HG03432 (cell line): ENCODE measurements around the gene TCN2.
A peak's percentile ranks its signal among the peaks of the same experiment; 100 is the strongest.
"Not testable (repeated sequence)": the region's sequence is repeated elsewhere in the genome, so short reads cannot be mapped to it uniquely, and the experiment has no call there.

Experiments used
- ATAC-seq: cut with Tn5 transposase; IDR thresholded peaks from one replicate; pipeline ENCODE4 v1.9.1; 2021; ENCODE audit warnings: mild to moderate bottlenecking, moderate library complexity; ENCODE audit not compliant: unreplicated experiment

The TCN2 gene

GRCh38 chr22:30643055-30643875, 36.3 kb downstream of the TCN2 start:
- ATAC-seq, result no peak

DNA sequence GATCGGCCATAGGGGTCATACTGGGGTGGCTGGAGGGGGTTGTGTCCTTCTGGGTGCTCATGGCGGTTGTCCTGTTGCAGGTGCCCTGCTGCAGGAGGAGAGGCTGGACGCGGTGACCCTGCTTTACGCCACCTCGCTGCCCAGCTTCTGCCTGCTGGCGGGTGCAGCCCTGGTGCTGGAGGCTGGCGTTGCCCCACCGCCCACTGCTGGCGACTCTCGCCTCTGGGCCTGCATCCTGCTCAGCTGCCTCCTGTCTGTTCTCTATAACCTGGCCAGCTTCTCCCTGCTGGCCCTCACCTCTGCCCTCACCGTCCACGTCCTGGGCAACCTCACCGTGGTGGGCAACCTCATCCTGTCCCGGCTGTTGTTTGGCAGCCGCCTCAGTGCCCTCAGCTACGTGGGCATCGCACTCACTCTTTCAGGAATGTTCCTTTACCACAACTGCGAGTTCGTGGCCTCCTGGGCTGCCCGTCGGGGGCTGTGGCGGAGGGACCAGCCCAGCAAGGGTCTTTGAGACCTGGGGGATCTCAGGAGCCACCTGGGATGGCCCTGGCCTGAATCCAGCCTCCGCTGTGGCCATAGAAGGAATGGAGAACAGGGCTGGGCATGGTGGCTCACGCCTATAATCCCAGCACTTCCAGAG, 39.7 kb downstream of the TCN2 start:
- ATAC-seq, result no peak

DNA sequence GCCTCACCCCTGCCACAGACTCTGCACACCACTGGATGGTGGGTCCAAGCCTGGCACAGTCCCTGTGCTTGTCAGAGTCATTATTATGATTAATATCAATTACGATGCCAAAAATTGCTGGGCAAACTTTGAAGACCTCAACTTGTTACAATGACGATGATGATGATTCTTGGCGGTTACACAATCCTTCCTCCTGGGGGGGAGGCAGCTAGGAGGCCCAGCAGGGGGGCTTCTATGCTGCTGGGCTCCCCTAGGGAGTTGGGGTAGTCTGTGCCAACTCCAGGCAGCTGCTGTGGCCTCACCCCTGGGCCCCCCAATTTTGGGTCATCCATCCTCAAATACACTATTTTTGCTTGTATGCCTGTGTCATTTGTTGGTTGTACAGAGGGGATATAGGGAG, 40.6 kb downstream of the TCN2 start:
- no peak for ATAC-seq

DNA sequence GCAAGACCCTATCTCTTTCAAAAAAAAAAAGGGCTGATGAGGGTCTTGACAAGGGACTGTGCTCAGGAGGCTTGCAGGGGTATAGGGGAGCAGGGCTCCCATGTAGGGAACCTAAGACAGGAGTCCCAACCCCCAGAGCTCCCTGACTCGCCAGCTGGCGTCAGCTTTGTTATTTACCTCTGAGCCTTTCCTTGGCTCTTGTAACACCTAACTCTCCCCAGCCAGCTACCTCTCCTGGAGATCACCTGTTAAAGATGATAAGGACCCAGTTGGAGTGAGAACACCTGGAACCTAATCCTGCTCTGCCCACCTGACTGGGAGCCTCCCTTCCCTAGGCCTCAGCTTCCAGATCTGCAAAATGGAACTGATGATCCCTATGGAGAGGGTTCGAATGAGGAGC, 41.9 kb downstream of the TCN2 start:
- no peak for ATAC-seq

DNA sequence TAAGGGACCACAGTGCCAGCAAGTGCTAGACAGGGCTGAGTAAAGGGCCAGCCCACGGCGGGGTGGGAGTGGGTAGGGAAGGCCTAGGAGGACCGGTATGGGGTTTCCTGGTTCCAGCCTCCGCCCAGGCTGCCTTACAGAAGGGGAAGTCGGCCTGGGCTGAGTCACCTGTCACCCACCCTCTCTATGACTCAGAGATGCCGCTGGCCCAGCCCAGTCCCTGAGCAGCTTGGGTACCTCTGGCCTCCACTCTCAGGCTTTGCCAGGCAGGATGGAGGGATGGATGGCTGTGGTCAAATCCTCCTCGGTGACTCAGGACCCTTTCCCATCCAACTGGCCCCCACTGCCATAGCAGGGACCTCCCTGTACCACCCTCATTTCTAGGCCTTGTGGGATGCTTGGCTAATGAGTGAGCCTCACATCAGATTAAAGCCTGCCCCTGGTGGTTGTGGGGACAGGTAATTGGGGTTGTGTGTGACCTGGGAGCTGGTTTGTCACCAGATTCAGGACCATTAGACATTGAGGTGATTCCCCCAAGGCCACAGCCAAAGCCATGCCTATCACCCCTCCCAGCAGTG, 42.5 kb downstream of the TCN2 start:
- peak; percentile 79 for ATAC-seq

DNA sequence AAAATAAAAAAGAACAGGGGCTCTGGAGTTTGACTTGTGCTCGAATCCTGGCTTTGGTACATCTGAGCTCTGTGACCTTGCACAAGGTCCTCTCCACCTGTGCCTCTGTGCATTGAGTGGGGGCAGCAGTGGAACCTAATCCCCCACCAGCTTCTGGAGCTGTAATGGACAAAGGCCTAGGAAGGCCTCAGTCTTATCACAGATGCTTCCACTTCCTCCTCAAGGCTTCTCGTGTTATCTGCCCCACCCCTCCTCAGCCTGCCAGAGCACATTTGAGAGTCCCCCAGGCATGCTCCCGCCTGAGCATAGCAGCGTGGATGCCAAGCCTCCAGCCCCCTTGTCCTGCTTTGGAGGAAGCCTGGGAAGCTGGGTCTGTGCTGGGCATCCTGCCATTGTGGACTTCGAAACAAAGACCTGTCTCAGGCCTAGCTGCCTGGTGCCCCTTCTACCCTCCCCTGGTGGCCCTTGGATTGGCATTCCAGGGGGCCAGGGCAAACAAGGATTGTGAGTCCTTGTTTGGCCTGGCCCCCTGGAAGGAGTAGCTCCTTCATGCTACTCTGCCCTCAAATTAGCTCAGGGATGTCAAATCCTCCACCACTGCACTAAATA, 43.6 kb downstream of the TCN2 start:
- ATAC-seq, result no peak

DNA sequence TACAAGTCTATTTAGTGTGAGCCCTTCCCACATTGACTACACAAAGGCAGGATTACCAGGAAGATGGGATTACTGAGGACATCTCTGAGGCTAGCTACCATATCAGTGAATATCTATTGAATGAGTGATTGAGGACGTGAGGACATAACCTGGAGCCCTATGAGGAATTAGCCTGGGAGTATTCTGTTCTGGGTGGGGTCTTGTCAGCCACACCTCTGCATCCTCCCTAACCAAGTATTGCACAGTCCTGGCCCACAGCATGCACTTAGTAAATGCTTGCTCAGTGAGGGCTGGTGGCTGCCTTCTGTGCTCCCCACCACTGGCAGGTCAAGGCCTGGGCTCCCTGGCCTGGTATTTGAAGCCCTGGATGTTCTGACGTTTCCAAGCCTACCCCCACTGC, 45.9 kb downstream of the TCN2 start:
- ATAC-seq, result no peak

DNA sequence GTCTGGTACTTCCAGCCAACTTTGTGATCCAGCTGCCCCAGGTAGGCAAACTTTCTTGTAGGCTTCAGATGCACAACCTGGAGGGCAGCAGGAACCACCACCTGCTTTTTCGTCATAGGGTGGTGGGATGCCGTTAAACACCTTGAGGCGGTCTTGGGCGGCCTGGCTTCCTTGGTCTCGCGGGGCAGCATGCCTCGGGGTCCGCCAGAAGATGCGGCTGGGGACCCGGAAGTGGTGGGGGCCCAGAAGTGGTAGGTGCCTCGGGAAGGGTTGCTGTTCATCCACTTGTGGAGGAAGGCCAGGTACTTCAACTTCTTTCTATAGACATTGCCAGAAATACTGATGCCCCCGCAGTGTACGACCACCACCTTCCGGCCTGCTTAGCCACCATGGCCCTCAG, 47.4 kb downstream of the TCN2 start:
- ATAC-seq, result no peak

GRCh38 chr22:30655532-30655931, 48.6 kb downstream of the TCN2 start:
- ATAC-seq, result no peak

DNA sequence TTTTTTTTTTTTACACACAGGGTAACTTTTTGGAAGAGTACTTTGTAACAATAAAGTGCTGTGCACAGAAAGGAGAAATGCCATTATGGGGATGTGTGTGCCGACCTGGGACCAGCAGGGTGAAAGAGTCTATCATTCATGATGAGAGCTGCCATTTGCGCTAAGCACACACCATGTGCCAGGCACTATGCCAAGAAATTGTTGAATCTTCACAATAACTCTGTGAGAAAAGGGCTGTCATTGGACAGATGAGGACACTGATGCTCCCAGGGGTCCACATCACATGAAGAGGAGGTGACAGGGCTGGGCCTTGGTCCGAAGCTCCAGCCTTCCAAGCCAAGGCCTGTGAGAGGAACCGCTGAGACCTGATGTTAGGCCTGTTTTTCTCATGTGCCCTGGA, 55.1 kb downstream of the TCN2 start:
- ATAC-seq, result no peak

DNA sequence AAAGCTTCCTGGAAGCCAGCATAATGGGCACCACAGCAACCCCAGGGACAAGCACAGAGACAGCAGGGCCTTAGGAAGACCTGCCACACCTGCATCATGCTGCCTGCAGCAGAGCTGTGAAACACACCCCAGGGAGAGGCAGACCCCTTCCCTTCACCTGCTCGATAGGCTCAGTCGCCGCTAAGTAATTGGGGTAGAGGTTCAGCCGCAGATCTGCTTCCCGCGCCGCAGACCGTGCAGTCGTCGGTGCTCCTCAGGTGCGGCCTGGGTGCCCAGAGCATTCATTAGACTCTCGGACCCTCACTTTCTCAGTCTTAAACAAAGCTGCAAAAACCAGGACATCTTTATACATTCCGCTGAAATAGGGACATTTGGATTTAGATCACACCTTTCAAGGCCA, 57.8 kb downstream of the TCN2 start:
- ATAC-seq, result no peak

- ATAC-seq, result no peak
Measured at GRCh38 chr22:30665266-30665665, 58.3 kb downstream of the TCN2 start.

GRCh38 chr22:30665786-30666185, 58.8 kb downstream of the TCN2 start:
- no peak for ATAC-seq

GRCh38 chr22:30667107-30667493, 60.1 kb downstream of the TCN2 start:
- ATAC-seq, result no peak

GRCh38 chr22:30667494-30668385, 60.8 kb downstream of the TCN2 start, which contains the start of gene DUSP18:
Gene DUSP18, minus strand, starts transcription at chr22:30667875. Its CDS starts 3,872 bp downstream, at chr22:30664003.
- ATAC-seq, result peak; percentile 85

DNA sequence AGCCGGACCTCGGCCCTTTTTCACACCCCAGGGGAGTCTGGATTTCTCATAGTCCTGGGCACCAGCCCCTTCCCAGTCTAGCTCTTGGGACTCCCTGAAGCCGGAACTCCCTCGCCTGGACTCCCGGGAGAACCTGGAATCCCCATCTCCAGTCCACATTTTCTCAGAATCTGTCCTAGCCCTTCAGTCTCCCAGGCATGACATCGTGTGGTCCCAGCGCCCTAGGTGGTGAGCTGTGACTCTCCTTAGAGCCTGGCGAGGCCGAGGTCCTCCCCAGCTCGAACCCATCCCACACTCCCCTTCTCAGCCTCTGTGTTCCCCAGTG, 61.4 kb downstream of the TCN2 start:
- ATAC-seq, result no peak

DNA sequence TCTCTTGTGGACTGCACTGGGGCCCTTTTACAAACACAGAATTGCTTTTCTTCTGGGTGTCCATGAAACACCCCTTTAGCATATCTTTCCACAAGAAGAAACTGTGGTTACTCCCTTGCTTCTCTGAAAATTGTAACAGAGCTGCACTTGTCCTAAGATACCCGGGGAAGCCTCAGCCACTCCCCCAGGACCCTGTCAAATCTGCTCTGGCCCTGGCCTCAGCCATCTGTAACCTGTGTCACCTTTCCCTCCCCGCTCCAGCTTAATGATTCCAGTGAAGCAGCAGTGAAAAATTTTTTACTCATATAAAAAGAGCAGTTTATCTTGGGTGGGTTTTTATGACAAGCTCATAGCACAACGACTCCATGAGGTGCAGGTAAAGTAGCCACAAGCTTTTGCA, 64.1 kb downstream of the TCN2 start:
- no peak for ATAC-seq

DNA sequence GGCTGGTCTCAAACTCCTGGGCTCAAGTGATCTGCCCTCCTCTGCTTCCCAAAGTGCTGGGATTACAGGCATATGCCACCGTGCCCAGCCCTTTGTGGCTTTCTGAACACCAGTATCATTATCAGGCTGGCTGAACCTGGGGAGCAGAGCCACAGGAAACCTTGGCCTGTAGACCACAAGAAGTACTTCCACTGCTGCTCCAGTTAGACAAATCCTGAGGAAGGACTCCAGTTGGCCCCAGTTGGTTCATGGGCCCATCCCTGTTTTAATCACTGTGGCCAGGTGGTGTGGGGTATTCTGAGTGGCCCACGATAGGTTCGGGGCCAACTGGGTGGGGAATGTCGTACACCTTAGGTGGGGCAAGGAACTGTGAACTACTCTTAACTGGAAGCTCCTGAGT, 66.2 kb downstream of the TCN2 start:
- ATAC-seq, result no peak

DNA sequence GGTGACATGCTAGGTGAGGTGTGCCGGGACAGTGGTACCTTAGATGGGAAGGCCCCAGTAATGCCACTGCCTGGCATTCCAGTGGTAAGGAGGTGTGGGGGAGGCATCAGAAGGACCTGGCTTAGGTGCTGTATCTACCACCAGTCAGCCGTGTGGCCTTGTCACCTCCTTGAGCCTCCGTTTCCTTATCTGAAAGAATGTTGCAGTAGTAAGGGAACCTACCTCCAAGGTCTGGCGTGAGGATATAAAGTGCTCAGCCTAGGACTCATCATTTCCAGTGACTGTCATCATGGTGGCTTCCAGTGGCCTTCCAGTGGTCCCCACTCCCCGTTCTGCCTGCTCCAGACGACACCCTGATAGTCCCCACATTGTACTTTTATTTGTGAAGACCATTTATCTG, 67.5 kb downstream of the TCN2 start:
- no peak for ATAC-seq

GRCh38 chr22:30675436-30675835, 68.5 kb downstream of the TCN2 start:
- ATAC-seq, result no peak

- ATAC-seq, result not testable (repeated sequence)
Measured at GRCh38 chr22:30676565-30676964, 69.6 kb downstream of the TCN2 start.
